GM10266 (cell line): ENCODE measurements around the gene CTNNA1.
A peak's percentile ranks its signal among the peaks of the same experiment; 100 is the strongest.

Source experiments
- DNase-seq: peaks from one replicate; pipeline ENCODE4 v3.0.0; 2012; ENCODE audit errors: extremely low spot score
- CTCF ChIP-seq: IDR thresholded peaks from 2 replicates; pipeline ENCODE4 v1.5.1; 2012; ENCODE audit warnings: mild to moderate bottlenecking, low read depth; ENCODE audit not compliant: control insufficient read depth, insufficient read depth; ENCODE audit errors: missing control alignments

The CTNNA1 gene

GRCh38 chr5:138819081-138819480, 65.9 kb downstream of the CTNNA1 start:
- no peak for DNase-seq
- TF ChIP-seq CTCF, result no peak

GRCh38 chr5:138820695-138821094, 67.5 kb downstream of the CTNNA1 start:
- TF ChIP-seq CTCF, result no peak
- no peak for DNase-seq

GRCh38 chr5:138824516-138824915, 71.3 kb downstream of the CTNNA1 start:
- no peak for DNase-seq

GRCh38 chr5:138824924-138825863, 72.0 kb downstream of the CTNNA1 start:
- no peak for DNase-seq
- TF ChIP-seq CTCF, result peak; percentile 58

More at GRCh38 chr5:138824516-138824915, 71.3 kb downstream of the CTNNA1 start:
- TF ChIP-seq CTCF, result no peak

- no peak for DNase-seq
- no peak for TF ChIP-seq CTCF
Observed at GRCh38 chr5:138828556-138828955, 75.3 kb downstream of the CTNNA1 start.

GRCh38 chr5:138829341-138829740, 76.1 kb downstream of the CTNNA1 start:
- no peak for TF ChIP-seq CTCF

GRCh38 chr5:138831703-138832102, 78.5 kb downstream of the CTNNA1 start:
- TF ChIP-seq CTCF, result no peak
- no peak for DNase-seq

More at GRCh38 chr5:138829341-138829740, 76.1 kb downstream of the CTNNA1 start:
- no peak for DNase-seq
